ENCODE results near the gene PPP1R3G.

Gene PPP1R3G

GRCh38 chr6:5121956-5122355, 36.8 kb downstream of the PPP1R3G start:
- no peak for DNase-seq

- no peak for DNase-seq
Measured at GRCh38 chr6:5122504-5123112, 37.5 kb downstream of the PPP1R3G start.

GRCh38 chr6:5123296-5124143, 38.4 kb downstream of the PPP1R3G start:
- no peak for DNase-seq

GRCh38 chr6:5124526-5124925, 39.4 kb downstream of the PPP1R3G start:
- DNase-seq, result no peak

- DNase-seq, result peak in 1 of 2 experiments; percentile 31
Measured at GRCh38 chr6:5125152-5126006, 40.2 kb downstream of the PPP1R3G start.

GRCh38 chr6:5126214-5126613, 41.1 kb downstream of the PPP1R3G start:
- no peak for DNase-seq

- DNase-seq, result no peak
Measured at GRCh38 chr6:5127106-5127687, 42.1 kb downstream of the PPP1R3G start.

- DNase-seq, result no peak
Measured at GRCh38 chr6:5128351-5128750, 43.2 kb downstream of the PPP1R3G start.

- no peak for DNase-seq
Measured at GRCh38 chr6:5130135-5130866, 45.2 kb downstream of the PPP1R3G start.

- DNase-seq, result no peak
Measured at GRCh38 chr6:5132731-5133130, 47.6 kb downstream of the PPP1R3G start.

GRCh38 chr6:5133943-5134342, 48.8 kb downstream of the PPP1R3G start:
- no peak for DNase-seq

GRCh38 chr6:5135788-5136376, 50.7 kb downstream of the PPP1R3G start:
- DNase-seq, result peak in 1 of 2 experiments; percentile 48

GRCh38 chr6:5136851-5137250, 51.7 kb downstream of the PPP1R3G start:
- no peak for DNase-seq

All from SW 1271 (cell line).